Adrenal gland (tissue), 12 donors: ENCODE data around the gene KIFC3. TPM values are rescaled to one million over a fixed set of nuclear protein-coding genes. Genes with fewer than 3 reads are reported as not detected.
"Not testable (repeated sequence)": the region's sequence is repeated elsewhere in the genome, so short reads cannot be mapped to it uniquely, and the experiment has no call there.

Source experiments
- DNase-seq, 7 donors: peaks; one replicate each; pipeline ENCODE4 v3.0.0-alpha.2; 2019 to 2020
- H3K27ac ChIP-seq, 5 donors: fragments of 200-600 bp; sonication (generic) in 4 of 5; 1 replicate in 3 of 5; 2 replicates in 2 of 5; pipeline versions ENCODE4 v1.5.1 to v1.8.0; 2016 to 2020; ENCODE audit warnings: mild to moderate bottlenecking in 1 of 5
- H3K27me3 ChIP-seq: fragments of 200-600 bp; 2 replicates; pipeline ENCODE4 v1.8.0; 2021
- H3K36me3 ChIP-seq, 2 donors: fragments of 200-600 bp; replicated peaks in 1 of 2; 1 replicate in 1 of 2; 2 replicates in 1 of 2; pipeline versions ENCODE4 v1.5.1 to v1.8.0; 2018 to 2022
- H3K4me1 ChIP-seq, 2 donors: fragments of 200-600 bp; replicated peaks in 1 of 2; 1 replicate in 1 of 2; 2 replicates in 1 of 2; pipeline versions ENCODE4 v1.5.1 to v1.8.0; 2018 to 2021
- H3K4me3 ChIP-seq, 4 donors: fragments of 200-600 bp; sonication (generic) in 3 of 4; one replicate each; pipeline ENCODE4 v1.5.1; 2016 to 2018
- H3K9me3 ChIP-seq, 3 donors: fragments of 200-600 bp; sonication (generic) in 1 of 3; replicated peaks in 1 of 3; 1 replicate in 2 of 3; 2 replicates in 1 of 3; pipeline versions ENCODE4 v1.5.1 to v1.8.0; 2016 to 2021
- CTCF ChIP-seq, 6 experiments: fragments of 450-650 bp in 4 of 6; fragments of 200-600 bp in 2 of 6; sonication (generic) in 1 of 6; IDR thresholded peaks; 1 replicate in 5 of 6; 2 replicates in 1 of 6; pipeline versions ENCODE4 v1.5.1 to v1.8.0; 2016 to 2021; ENCODE audit warnings: antibody characterized with exemption in 6 of 6, mild to moderate bottlenecking in 2 of 6, moderate library complexity in 1 of 6
- POLR2A ChIP-seq, 2 donors: fragments of 450-650 bp; IDR thresholded peaks; one replicate each; pipeline ENCODE4 v1.6.1; 2017; ENCODE audit warnings: antibody characterized with exemption in 2 of 2, mild to moderate bottlenecking in 2 of 2, moderate library complexity in 1 of 2
- WGBS, 4 donors: extraction: QIAGEN DNeasy Blood & Tissue Kit in 2 of 4; methylation state at CpG; one replicate each; pipeline versions ENCODE4 v1.1.5 to v1.1.7; 2013 to 2017; 5-methylcytosine and 5-hydroxymethylcytosine counted together
- intact Hi-C, 2 donors: fragments of 100-400 bp; cut with DNase I; formaldehyde crosslinking; loops; one replicate each; pipeline versions ENCODE4 v1.14.1 to v1.15.0; 2022 to 2023
- polyA plus RNA-seq, 3 donors: library from polyadenylated mRNA; stranded (reverse); fragments of 200-250 nt in 2 of 3; fragments of 350-450 nt in 1 of 3; fragmentation: Illumina TruSeq in 1 of 3; extraction: RNeasy Lipid Tissue Mini Kit (QIAGEN cat#74804) in 1 of 3; gene quantifications; one replicate each; pipeline ENCODE4 v1.2.3, GENCODE V29; 2013 to 2014
- total RNA-seq, 9 donors: library from RNA; depleted of rRNA in 4 of 9; stranded (reverse); fragments of >200 nt in 4 of 9; fragments of 120-200 nt in 1 of 9; fragmentation: NEBNext Ultra II Directional in 1 of 9; extraction: Animal tissue kit (Norgen Biotek cat#: 25700) in 1 of 9; gene quantifications; one replicate each; pipeline versions ENCODE4 v1.1.0 to v1.2.4, GENCODE V29; 2013 to 2023
- donor health status: healthy with polysubstance abuse.
- donor health status: Bipolar disorder and iron deficiency.
- donor health status: DM: yes; HTN: yes; CAD: no.
- donor health status: DM: no; HTN: no; CAD: no.
- donor health status: DM: no; HTN: no; CAD: no.
- donor health status: DM: yes; HTN: yes; CAD: no.

The KIFC3 gene
- total and polyA plus RNA-seq, 12 donors = 15.5 to 130 (median 60.0) TPM

DNA sequence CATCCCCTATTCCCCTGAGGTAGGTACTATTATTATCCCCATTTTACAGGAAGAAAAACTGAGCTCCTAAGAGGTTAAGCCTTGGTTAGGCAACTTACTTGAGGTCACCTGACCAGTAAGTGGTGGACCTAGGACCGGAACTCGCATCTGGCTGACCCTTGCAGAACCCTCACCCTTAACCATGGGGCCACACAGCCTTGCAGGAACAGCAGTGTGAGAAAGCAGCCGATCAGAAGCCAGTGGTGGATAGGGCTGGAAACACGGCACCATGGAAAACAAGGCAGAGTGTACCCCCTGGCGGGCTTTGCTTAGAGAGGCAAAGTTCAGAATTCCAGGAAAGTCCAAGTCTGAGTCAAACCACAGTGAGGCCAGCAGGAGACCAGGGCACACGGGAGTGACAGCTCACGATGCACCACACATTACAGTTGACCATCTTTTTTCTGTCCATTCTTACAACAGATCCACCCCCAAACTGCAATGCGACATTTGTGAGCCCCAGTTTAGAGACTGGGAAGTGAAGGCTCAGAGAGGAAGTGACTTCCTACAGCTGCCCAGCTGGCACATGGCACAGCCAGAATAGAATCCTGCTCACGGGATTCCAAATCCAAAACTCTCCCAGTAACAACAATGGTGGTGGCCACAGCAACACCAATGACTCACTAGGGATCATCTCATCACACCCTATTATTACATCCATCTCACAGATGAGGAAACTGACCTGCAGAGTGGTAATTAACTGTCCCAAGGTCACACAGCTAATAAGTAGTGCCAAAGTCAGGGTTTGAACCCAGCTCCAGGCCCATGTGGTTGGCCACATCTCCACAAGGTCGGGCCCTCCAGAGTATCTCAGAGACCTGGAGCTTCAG is 20.3 kb downstream of the KIFC3 start:
- peak overlapping the region in 2 of 5 donors; percentile 30 to 41 for H3K27ac ChIP-seq
- TF ChIP-seq POLR2A (IDR thresholded peaks at IDR 0.05) (no peak), CTCF (IDR thresholded peaks at IDR 0.05) (no peak)
- H3K9me3 ChIP-seq = no peaks in the 10 kb centered on the region
- intact Hi-C loops = no loop called here
- H3K4me1 ChIP-seq = peaks cover 7 to 12% of the 10 kb centered on the region in 2 donors
- no peaks in the 10 kb centered on the region for H3K27me3 ChIP-seq
- peaks cover 0 to 10% of the 10 kb centered on the region in 2 donors for H3K36me3 ChIP-seq
- DNase-seq = no peak
- H3K4me3 ChIP-seq = no peak overlapping the region
- WGBS, 4 donors = 86 to 93% (median 90%) methylated on average over 10 of the region's 10 CpGs

GRCh38 chr16:57781349-57781740 is 20.9 kb downstream of the KIFC3 start:
- intact Hi-C loops = no loop called here
- H3K36me3 ChIP-seq = peaks cover 0 to 14% of the 10 kb centered on the region in 2 donors
- no peak for DNase-seq

DNA sequence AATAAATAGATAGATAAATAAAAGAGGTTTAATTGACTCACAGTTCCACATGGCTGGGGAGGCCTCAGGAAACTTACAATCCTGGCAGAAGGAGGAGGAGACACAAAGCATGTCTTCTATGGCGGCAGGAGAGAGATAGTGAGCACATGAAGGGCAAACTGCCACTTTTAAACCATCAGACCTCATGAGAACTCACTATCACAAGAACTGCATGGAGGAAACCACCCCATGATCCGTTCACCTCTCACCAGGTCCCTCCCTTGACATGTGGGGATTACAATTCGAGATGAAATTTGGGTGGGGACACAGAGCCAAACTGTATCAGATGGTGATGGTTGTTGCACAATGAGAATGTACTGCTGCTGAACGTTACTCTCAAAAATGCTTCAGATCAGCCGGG is 22.5 kb downstream of the KIFC3 start:
- H3K27me3 ChIP-seq, intact Hi-C loops, H3K4me1 ChIP-seq, H3K27ac ChIP-seq, H3K9me3 ChIP-seq, DNase-seq, H3K4me3 ChIP-seq: not testable (repeated sequence)
- peaks cover 0 to 29% of the 10 kb centered on the region in 2 donors for H3K36me3 ChIP-seq
- 90 to 96% (median 93%) methylated on average over 5 of the region's 5 CpGs for WGBS, 4 donors

More at GRCh38 chr16:57781349-57781740, 20.9 kb downstream of the KIFC3 start:
- 91 to 100% (median 94%) methylated on average over 1 of the region's 1 CpG for whole genome bisulfite sequencing, 4 donors
- Histone ChIP-seq H3K4me1 (peaks cover under 1 to 7% of the 10 kb centered on the region in 2 donors), H3K9me3 (no peaks in the 10 kb centered on the region), H3K27me3 (no peaks in the 10 kb centered on the region), H3K27ac (no peak overlapping the region), H3K4me3 (no peak overlapping the region)
- TF ChIP-seq POLR2A (IDR thresholded peaks at IDR 0.05) (no peak), CTCF (IDR thresholded peaks at IDR 0.05) (no peak)

- Histone ChIP-seq H3K9me3 (no peaks in the 10 kb centered on the region), H3K4me3 (no peak overlapping the region), H3K36me3 (peaks cover 0 to 19% of the 10 kb centered on the region in 2 donors), H3K27me3 (no peaks in the 10 kb centered on the region), H3K4me1 (peaks cover 0 to 7% of the 10 kb centered on the region in 2 donors), H3K27ac (no peak overlapping the region)
- intact Hi-C loops = no loop called here
- 84 to 95% (median 88%) methylated on average over 5 of the region's 5 CpGs for WGBS, 4 donors
- DNase-seq = no peak
- TF ChIP-seq CTCF (IDR thresholded peaks at IDR 0.05) = no peak
- TF ChIP-seq POLR2A (IDR thresholded peaks at IDR 0.05) = no peak
Measured at GRCh38 chr16:57778658-57779057, 23.6 kb downstream of the KIFC3 start.
